HUES64 (cell line): ENCODE results near the gene PGS1.

ENCODE experiments used
- H3K27ac ChIP-seq: 2 replicates; pipeline ENCODE4 v1.7.0; 2013; ENCODE audit warnings: low read depth, low read length, inconsistent platforms
- H3K27me3 ChIP-seq: 2 replicates; pipeline ENCODE4 v1.6.1; 2013; ENCODE audit warnings: mild to moderate bottlenecking, low read length; ENCODE audit not compliant: insufficient read depth
- H3K36me3 ChIP-seq: 2 replicates; pipeline ENCODE4 v1.6.1; 2013; ENCODE audit warnings: mild to moderate bottlenecking, low read length; ENCODE audit not compliant: insufficient read depth
- H3K4me1 ChIP-seq: 2 replicates; pipeline ENCODE4 v1.6.1; 2013; ENCODE audit warnings: mild to moderate bottlenecking, low read length, moderate library complexity; ENCODE audit not compliant: insufficient read depth
- H3K4me3 ChIP-seq: 2 replicates; pipeline ENCODE4 v1.5.1; 2013; ENCODE audit warnings: mild to moderate bottlenecking, low read length, moderate library complexity
- H3K9ac ChIP-seq: 2 replicates; pipeline ENCODE4 v1.6.1; 2013; ENCODE audit warnings: mild to moderate bottlenecking, low read depth, low read length
- H3K9me3 ChIP-seq: 2 replicates; pipeline ENCODE4 v1.6.1; 2013; ENCODE audit warnings: low read depth, low read length; ENCODE audit not compliant: insufficient read depth
- WGBS: fragments of 150-250, 120-280 bp; methylation state at CpG from one replicate; pipeline ENCODE4 v1.1.7; 2013; ENCODE audit warnings: missing lambda C conversion rate; 5-methylcytosine and 5-hydroxymethylcytosine counted together

The PGS1 gene

GRCh38 chr17:78433780-78434335 is 55.4 kb downstream of the PGS1 start:
- Histone ChIP-seq H3K4me3 (no peak overlapping the region), H3K36me3 (peaks cover 5% of the 10 kb centered on the region), H3K9ac (no peak overlapping the region; the same call in 1 of the 2 replicates), H3K27ac (no peak overlapping the region), H3K27me3 (no peaks in the 10 kb centered on the region), H3K4me1 (peaks cover 22% of the 10 kb centered on the region), H3K9me3 (no peaks in the 10 kb centered on the region)
- 92% methylated on average over 13 of the region's 13 CpGs for WGBS

GRCh38 chr17:78434455-78435329 is 56.2 kb downstream of the PGS1 start:
- H3K36me3 ChIP-seq = no peaks in the 10 kb centered on the region
- no peak overlapping the region for H3K27ac ChIP-seq
- WGBS = 76% methylated on average over 18 of the region's 18 CpGs
- peaks cover 22% of the 10 kb centered on the region; the same call in 1 of the 2 replicates for H3K4me1 ChIP-seq
- no peak overlapping the region for H3K9ac ChIP-seq
- H3K4me3 ChIP-seq = no peak overlapping the region
- H3K9me3 ChIP-seq = no peaks in the 10 kb centered on the region
- no peaks in the 10 kb centered on the region for H3K27me3 ChIP-seq

GRCh38 chr17:78435330-78436005 is 57.0 kb downstream of the PGS1 start:
- Histone ChIP-seq H3K27ac (no peak overlapping the region), H3K27me3 (no peaks in the 10 kb centered on the region), H3K4me1 (peaks cover 22% of the 10 kb centered on the region; the same call in 1 of the 2 replicates), H3K36me3 (no peaks in the 10 kb centered on the region), H3K9me3 (no peaks in the 10 kb centered on the region), H3K4me3 (no peak overlapping the region), H3K9ac (no peak overlapping the region)
- WGBS = 86% methylated on average over 19 of the region's 19 CpGs

GRCh38 chr17:78437508-78438169 is 59.2 kb downstream of the PGS1 start:
- Histone ChIP-seq H3K4me1 (0 out of 2 replicates have a peak, but pooled peaks cover 13% of the 10 kb centered on the region), H3K9me3 (no peaks in the 10 kb centered on the region), H3K27ac (no peak overlapping the region), H3K27me3 (no peaks in the 10 kb centered on the region), H3K9ac (no peak overlapping the region), H3K4me3 (no peak overlapping the region), H3K36me3 (no peaks in the 10 kb centered on the region)
- 92% methylated on average over 20 of the region's 20 CpGs for WGBS

- WGBS = 96% methylated on average over 10 of the region's 10 CpGs
- no peak overlapping the region for H3K4me3 ChIP-seq
- no peak overlapping the region for H3K27ac ChIP-seq
These were observed 59.8 kb downstream of the PGS1 start for GRCh38 chr17:78438271-78438691.

GRCh38 chr17:78438694-78439325 is 60.4 kb downstream of the PGS1 start:
- Histone ChIP-seq H3K27ac (no peak overlapping the region), H3K27me3 (no peaks in the 10 kb centered on the region), H3K9me3 (no peaks in the 10 kb centered on the region), H3K9ac (no peak overlapping the region), H3K36me3 (no peaks in the 10 kb centered on the region), H3K4me1 (0 out of 2 replicates have a peak, but pooled peaks cover 13% of the 10 kb centered on the region), H3K4me3 (no peak overlapping the region)
- 92% methylated on average over 16 of the region's 16 CpGs for WGBS

More at GRCh38 chr17:78438271-78438691, 59.8 kb downstream of the PGS1 start:
- H3K9me3 ChIP-seq = no peaks in the 10 kb centered on the region
- no peak overlapping the region for H3K9ac ChIP-seq
- H3K36me3 ChIP-seq = no peaks in the 10 kb centered on the region
- H3K4me1 ChIP-seq = 0 out of 2 replicates have a peak, but pooled peaks cover 13% of the 10 kb centered on the region
- no peaks in the 10 kb centered on the region for H3K27me3 ChIP-seq

- Histone ChIP-seq H3K4me1 (no peaks in the 10 kb centered on the region), H3K9ac (no peak overlapping the region), H3K27me3 (no peaks in the 10 kb centered on the region), H3K4me3 (no peak overlapping the region), H3K36me3 (no peaks in the 10 kb centered on the region), H3K9me3 (no peaks in the 10 kb centered on the region), H3K27ac (no peak overlapping the region)
- WGBS = 76% methylated on average over 11 of the region's 12 CpGs
These were observed 63.0 kb downstream of the PGS1 start for GRCh38 chr17:78441271-78441971.

- no peaks in the 10 kb centered on the region for H3K27me3 ChIP-seq
- H3K4me1 ChIP-seq = no peaks in the 10 kb centered on the region
- H3K4me3 ChIP-seq = no peak overlapping the region
- H3K9me3 ChIP-seq = no peaks in the 10 kb centered on the region
- H3K36me3 ChIP-seq = no peaks in the 10 kb centered on the region
- H3K27ac ChIP-seq = no peak overlapping the region
- WGBS = 83% methylated on average over 19 of the region's 19 CpGs
- no peak overlapping the region for H3K9ac ChIP-seq
These were observed 64.3 kb downstream of the PGS1 start for GRCh38 chr17:78442648-78443218.

- Histone ChIP-seq H3K27me3 (no peaks in the 10 kb centered on the region), H3K9ac (no peak overlapping the region), H3K36me3 (no peaks in the 10 kb centered on the region), H3K9me3 (no peaks in the 10 kb centered on the region), H3K4me3 (no peak overlapping the region), H3K27ac (no peak overlapping the region), H3K4me1 (no peaks in the 10 kb centered on the region)
- WGBS = 94% methylated on average over 20 of the region's 20 CpGs
These were observed 65.9 kb downstream of the PGS1 start for GRCh38 chr17:78444392-78444791.

- no peaks in the 10 kb centered on the region; the same call in 1 of the 2 replicates for H3K27me3 ChIP-seq
- H3K9ac ChIP-seq = no peak overlapping the region
- 90% methylated on average over 7 of the region's 7 CpGs for WGBS
- no peak overlapping the region for H3K4me3 ChIP-seq
- no peaks in the 10 kb centered on the region for H3K9me3 ChIP-seq
- H3K4me1 ChIP-seq = no peaks in the 10 kb centered on the region
- H3K27ac ChIP-seq = no peak overlapping the region
- no peaks in the 10 kb centered on the region for H3K36me3 ChIP-seq
These were observed 68.4 kb downstream of the PGS1 start for GRCh38 chr17:78446833-78447232.
